Ishikawa (cell line): ENCODE data around the gene RIC1.

ENCODE experiments used
- CEBPB ChIP-seq: IDR thresholded peaks from 2 replicates; pipeline ENCODE4 v1.6.1; 2012
- CREB1 ChIP-seq: IDR thresholded peaks from 2 replicates; pipeline ENCODE4 v1.6.1; 2012; ENCODE audit warnings: low read depth
- EGR1 ChIP-seq: IDR thresholded peaks from 2 replicates; pipeline ENCODE4 v1.6.1; 2012
- EP300 ChIP-seq: IDR thresholded peaks from 2 replicates; pipeline ENCODE4 v1.6.1; 2012; ENCODE audit warnings: borderline replicate concordance
- FOXM1 ChIP-seq: IDR thresholded peaks from 2 replicates; pipeline ENCODE4 v1.6.1; 2012; ENCODE audit warnings: low read depth, borderline replicate concordance
- NFIC ChIP-seq: IDR thresholded peaks from 2 replicates; pipeline ENCODE4 v1.6.1; 2012
- RAD21 ChIP-seq: IDR thresholded peaks from 2 replicates; pipeline ENCODE4 v1.6.1; 2012; ENCODE audit warnings: low read depth
- TAF1 ChIP-seq: IDR thresholded peaks from 2 replicates; pipeline ENCODE4 v1.6.1; 2012; ENCODE audit warnings: low read depth, mild to moderate bottlenecking
- TCF12 ChIP-seq: IDR thresholded peaks from 2 replicates; pipeline ENCODE4 v1.6.1; 2012; ENCODE audit warnings: low read depth
- TEAD4 ChIP-seq: IDR thresholded peaks from 2 replicates; pipeline ENCODE4 v1.6.1; 2012
- YY1 ChIP-seq: IDR thresholded peaks from 2 replicates; pipeline ENCODE4 v1.6.1; 2012; ENCODE audit warnings: low read depth
- ZBTB7A ChIP-seq: IDR thresholded peaks from 2 replicates; pipeline ENCODE4 v1.6.1; 2012; ENCODE audit warnings: low read depth
- TF ChIP-seq, protein P1 (sequence below): IDR thresholded peaks from 2 replicates; pipeline ENCODE4 v1.6.1; 2012
- TF ChIP-seq, protein P2 (sequence below): IDR thresholded peaks from 2 replicates; pipeline ENCODE4 v1.6.1; 2012; ENCODE audit warnings: low read depth, mild to moderate bottlenecking
- TF ChIP-seq, protein P3 (sequence below): IDR thresholded peaks from 2 replicates; pipeline ENCODE4 v1.6.1; 2012

RIC1 gene

DNA sequence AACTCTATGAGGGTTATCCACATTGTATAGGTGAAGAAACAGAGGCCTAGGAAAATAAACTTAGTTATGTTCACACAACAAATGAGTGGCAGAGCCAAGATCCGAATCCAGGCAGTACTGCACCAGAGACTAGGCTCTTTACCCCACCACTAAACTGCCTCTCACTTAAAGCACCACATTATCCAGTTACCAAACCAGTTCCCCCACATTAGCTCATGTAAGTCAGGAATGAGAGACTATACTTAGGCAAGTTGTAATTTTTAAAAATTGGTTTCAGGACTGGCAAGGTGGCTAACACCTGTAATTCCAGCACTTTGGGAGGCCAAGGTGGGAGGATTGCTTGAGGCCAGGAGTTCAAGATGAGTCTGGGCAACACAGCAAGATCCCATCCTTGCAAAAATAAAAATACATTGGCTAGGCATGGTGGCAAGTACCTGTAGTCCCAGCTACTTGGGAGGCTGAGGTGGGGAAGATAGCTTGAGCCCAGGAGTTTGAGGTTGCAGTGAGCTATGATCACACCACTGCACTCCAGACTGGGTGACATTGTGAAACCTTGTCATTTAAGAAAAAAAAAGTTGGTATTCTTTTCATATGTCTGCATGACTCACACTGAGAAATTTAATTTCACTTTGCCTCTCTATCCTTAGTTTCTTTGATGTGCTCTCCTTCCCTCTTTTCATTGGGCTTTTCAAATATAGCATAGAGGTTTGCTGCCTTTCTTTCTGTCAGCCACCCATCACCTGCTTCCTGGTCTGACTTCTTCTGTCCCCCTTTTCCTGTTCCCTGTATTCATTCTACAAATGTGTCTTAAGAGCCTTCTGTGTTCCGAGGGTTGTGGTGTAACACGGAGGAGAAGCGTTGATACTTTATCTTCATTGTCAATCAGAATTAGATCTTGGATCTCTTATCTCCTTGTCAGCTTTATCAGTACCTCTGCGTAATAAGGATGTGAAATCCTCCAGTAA lies 139.3 kb downstream of the RIC1 start:
- TF ChIP-seq TEAD4 (no peak), ZBTB7A (no peak), EP300 (no peak), EGR1 (no peak), CEBPB (no peak), TAF1 (no peak), RAD21 (no peak), CREB1 (no peak), NFIC (no peak), YY1 (no peak)
- TF ChIP-seq, protein P1, sequence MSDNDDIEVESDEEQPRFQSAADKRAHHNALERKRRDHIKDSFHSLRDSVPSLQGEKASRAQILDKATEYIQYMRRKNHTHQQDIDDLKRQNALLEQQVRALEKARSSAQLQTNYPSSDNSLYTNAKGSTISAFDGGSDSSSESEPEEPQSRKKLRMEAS: no peak
- TF ChIP-seq, protein P2, sequence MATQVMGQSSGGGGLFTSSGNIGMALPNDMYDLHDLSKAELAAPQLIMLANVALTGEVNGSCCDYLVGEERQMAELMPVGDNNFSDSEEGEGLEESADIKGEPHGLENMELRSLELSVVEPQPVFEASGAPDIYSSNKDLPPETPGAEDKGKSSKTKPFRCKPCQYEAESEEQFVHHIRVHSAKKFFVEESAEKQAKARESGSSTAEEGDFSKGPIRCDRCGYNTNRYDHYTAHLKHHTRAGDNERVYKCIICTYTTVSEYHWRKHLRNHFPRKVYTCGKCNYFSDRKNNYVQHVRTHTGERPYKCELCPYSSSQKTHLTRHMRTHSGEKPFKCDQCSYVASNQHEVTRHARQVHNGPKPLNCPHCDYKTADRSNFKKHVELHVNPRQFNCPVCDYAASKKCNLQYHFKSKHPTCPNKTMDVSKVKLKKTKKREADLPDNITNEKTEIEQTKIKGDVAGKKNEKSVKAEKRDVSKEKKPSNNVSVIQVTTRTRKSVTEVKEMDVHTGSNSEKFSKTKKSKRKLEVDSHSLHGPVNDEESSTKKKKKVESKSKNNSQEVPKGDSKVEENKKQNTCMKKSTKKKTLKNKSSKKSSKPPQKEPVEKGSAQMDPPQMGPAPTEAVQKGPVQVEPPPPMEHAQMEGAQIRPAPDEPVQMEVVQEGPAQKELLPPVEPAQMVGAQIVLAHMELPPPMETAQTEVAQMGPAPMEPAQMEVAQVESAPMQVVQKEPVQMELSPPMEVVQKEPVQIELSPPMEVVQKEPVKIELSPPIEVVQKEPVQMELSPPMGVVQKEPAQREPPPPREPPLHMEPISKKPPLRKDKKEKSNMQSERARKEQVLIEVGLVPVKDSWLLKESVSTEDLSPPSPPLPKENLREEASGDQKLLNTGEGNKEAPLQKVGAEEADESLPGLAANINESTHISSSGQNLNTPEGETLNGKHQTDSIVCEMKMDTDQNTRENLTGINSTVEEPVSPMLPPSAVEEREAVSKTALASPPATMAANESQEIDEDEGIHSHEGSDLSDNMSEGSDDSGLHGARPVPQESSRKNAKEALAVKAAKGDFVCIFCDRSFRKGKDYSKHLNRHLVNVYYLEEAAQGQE: no peak

DNA sequence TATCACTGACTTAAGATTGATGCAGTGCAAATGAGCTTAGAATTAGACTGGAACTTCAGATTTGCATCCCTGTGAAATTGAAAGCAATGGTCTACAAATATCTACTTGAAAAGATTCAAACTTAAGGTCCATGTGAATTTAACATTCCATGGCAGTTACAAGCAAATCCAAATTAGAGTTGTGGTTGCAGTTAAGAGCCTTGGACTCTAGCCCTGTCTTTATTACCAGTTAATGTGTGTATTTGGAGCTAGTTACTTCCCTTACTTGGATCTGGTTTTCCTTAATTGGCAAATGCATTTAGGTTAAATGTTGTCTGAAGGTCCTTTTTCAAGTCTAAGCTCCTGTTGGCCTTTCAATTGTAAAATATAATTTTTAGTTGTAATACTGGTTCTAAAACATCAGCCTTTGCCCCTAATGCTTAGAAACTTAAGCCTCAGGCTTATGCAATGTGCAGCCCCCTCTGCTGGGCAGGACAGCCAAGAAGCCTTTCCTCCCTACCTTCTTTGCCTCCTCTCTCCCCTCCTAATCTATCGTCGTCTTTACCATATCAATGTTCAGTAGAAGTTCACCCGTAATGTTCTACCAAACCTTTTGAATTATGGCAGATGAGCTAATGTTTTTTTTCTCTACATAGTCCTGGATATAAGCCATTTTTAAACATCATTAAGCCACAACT lies 144.6 kb downstream of the RIC1 start:
- TF ChIP-seq, protein P3, sequence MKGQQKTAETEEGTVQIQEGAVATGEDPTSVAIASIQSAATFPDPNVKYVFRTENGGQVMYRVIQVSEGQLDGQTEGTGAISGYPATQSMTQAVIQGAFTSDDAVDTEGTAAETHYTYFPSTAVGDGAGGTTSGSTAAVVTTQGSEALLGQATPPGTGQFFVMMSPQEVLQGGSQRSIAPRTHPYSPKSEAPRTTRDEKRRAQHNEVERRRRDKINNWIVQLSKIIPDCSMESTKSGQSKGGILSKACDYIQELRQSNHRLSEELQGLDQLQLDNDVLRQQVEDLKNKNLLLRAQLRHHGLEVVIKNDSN: no peak
- TF ChIP-seq ZBTB7A (no peak), FOXM1 (no peak), EGR1 (no peak), YY1 (no peak), CEBPB (no peak), RAD21 (no peak), TEAD4 (no peak), CREB1 (no peak), TCF12 (no peak), TAF1 (no peak), EP300 (no peak), NFIC (no peak)
- TF ChIP-seq, protein P1: no peak
- TF ChIP-seq, protein P2: no peak

DNA sequence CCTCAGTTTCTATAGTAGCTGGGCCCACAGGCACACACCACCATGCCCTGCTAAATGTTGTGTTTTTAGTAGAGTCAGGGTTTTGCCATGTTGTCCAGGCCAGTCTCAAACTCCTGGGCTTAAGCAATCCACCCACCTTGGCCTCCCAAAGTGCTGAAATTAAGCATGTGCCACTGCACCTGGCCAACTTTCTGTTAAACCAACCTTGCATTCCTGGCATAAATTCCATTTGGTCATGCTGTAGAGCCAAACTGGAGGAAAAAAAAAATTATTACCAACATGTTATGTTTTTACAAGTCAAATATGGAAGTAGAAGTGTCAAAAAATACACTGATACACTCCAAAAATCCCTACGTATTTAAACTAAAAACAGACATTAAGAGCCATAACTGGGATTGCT lies 149.9 kb downstream of the RIC1 start:
- no peak for TF ChIP-seq FOXM1
- no peak for TF ChIP-seq TEAD4
- TF ChIP-seq, protein P3: no peak
- TF ChIP-seq NFIC: no peak
- TF ChIP-seq ZBTB7A: no peak
- TF ChIP-seq TAF1: no peak
- no peak for TF ChIP-seq CEBPB
- no peak for TF ChIP-seq YY1
- no peak for TF ChIP-seq RAD21
- no peak for TF ChIP-seq EGR1
- no peak for TF ChIP-seq TCF12

DNA sequence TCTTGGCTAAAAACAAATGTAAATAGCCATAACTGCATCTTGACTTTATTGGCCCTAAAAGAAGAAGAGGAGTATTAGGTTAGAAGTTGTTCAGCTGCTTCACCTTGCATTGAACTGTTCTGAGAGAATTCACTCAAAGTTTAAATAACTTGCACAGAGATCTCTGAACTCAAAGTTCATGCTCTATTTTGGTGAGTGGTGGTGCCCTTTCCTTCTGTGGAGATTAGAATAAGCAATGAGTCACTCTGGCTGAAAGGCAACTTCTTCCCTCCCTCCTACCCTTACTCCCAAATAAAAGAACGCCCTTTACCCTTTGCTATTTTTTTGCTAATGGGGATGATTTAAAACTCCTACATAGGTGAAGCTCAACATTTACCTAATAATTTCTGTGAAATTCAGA lies 155.1 kb downstream of the RIC1 start:
- no peak for TF ChIP-seq CREB1
- TF ChIP-seq RAD21: no peak
- TF ChIP-seq ZBTB7A: no peak
- no peak for TF ChIP-seq EP300

DNA sequence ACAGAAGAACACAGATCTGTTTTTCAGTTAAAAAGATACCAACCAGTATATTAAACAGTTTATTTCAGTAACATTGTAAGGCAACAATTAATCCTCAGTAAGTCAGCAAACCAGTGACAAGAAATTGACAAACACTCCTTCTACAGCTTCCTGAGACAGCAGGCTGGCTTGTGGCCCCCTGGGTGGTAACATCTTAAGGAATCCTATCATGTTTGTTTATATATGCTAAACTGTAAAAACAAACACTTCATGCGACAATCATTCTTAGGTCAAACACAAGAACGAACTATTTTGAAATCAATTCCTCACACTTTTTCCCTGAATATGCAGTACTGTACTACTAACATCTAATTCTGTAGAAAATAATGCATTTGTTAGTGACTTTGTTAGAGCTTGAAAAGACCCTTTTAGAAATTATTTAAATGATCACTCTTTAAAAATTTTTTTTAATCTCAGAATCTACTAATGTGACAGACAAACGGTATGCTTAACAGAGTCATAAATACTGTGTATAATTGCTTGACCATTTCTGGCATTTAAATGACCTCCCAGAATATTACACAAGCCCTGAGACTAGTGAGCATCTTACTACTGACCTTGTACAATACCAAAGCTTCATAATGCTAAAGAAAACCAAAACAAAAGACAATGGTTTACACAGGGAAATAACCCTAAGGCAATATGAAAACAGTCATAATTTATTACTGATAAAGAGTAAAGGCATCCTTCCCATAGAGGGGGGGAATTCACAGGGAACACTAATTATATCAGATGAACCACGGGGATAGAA lies 155.8 kb downstream of the RIC1 start:
- no peak for TF ChIP-seq CEBPB
- no peak for TF ChIP-seq YY1
- TF ChIP-seq EP300: no peak
- TF ChIP-seq RAD21: no peak
- no peak for TF ChIP-seq FOXM1
